ENCODE data around the gene ASB2. TPM values are rescaled to one million over a fixed set of nuclear protein-coding genes. Genes with fewer than 3 reads are reported as not detected.

ASB2 gene
- total RNA-seq, 1 donor from 2014 or later, result not detected

DNA sequence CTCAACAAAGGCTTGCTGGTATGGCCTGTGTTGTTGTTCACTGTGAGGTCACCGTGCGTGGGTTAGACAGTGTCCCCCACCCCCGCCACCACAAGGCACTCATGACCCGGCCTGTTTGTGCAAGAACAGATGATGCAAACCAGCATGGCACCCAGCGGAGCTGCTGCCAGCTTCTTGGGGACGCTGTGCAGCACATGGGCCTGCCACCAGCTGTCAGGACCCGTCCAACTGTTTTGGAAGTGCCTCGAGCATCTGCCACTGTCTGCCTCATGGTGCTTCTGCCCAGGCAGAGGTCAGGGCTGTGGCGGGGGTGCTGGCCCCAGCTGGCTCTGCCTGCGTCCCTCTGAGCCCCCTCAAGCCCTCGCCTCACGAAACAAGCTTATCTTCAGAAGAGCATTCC, 1.5 kb downstream of the ASB2 start:
- Mint-ChIP-seq H3K9me3 (ENCODE audit: low read depth) (no peaks in the 10 kb centered on the region), H3K4me1 (ENCODE audit: low read depth) (no peaks in the 10 kb centered on the region), H3K27ac (no peak overlapping the region), H3K27me3 (peaks cover 32% of the 10 kb centered on the region), H3K36me3 (ENCODE audit: insufficient read depth) (no peaks in the 10 kb centered on the region), H3K4me3 (ENCODE audit: low read depth) (no peak overlapping the region)
- TF ChIP-seq, protein P1, sequence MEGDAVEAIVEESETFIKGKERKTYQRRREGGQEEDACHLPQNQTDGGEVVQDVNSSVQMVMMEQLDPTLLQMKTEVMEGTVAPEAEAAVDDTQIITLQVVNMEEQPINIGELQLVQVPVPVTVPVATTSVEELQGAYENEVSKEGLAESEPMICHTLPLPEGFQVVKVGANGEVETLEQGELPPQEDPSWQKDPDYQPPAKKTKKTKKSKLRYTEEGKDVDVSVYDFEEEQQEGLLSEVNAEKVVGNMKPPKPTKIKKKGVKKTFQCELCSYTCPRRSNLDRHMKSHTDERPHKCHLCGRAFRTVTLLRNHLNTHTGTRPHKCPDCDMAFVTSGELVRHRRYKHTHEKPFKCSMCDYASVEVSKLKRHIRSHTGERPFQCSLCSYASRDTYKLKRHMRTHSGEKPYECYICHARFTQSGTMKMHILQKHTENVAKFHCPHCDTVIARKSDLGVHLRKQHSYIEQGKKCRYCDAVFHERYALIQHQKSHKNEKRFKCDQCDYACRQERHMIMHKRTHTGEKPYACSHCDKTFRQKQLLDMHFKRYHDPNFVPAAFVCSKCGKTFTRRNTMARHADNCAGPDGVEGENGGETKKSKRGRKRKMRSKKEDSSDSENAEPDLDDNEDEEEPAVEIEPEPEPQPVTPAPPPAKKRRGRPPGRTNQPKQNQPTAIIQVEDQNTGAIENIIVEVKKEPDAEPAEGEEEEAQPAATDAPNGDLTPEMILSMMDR (IDR thresholded peaks at IDR 0.05; ENCODE audit: unreplicated experiment), result no peak
- no peak for DNase-seq (ENCODE audit: low spot score, unreplicated experiment)

DNA sequence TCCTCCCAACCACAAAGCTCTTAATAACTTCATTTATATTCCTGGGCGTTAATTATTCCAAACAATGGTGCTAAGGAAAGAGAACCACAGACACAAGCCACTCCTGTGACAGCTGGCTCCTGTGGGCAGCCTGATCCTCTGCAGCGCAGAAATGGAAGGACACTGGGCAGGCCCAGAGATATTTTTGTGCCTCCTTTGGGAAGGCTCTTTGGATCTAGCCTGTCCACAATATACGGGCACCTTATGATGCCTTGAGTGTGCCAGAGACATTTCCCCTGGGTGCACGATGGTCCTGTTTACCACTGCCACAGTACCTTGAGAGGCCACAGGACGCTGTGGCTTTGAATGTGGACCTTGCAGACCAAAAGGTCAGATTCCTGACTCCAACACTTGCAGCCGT, 2.1 kb downstream of the ASB2 start:
- no peak for DNase-seq (ENCODE audit: low spot score, unreplicated experiment)
- Mint-ChIP-seq H3K36me3 (ENCODE audit: insufficient read depth) (no peaks in the 10 kb centered on the region), H3K4me1 (ENCODE audit: low read depth) (no peaks in the 10 kb centered on the region), H3K9me3 (ENCODE audit: low read depth) (no peaks in the 10 kb centered on the region), H3K4me3 (ENCODE audit: low read depth) (no peak overlapping the region), H3K27me3 (peaks cover 31% of the 10 kb centered on the region), H3K27ac (no peak overlapping the region)
- TF ChIP-seq, protein P1 (IDR thresholded peaks at IDR 0.05; ENCODE audit: unreplicated experiment), result no peak

DNA sequence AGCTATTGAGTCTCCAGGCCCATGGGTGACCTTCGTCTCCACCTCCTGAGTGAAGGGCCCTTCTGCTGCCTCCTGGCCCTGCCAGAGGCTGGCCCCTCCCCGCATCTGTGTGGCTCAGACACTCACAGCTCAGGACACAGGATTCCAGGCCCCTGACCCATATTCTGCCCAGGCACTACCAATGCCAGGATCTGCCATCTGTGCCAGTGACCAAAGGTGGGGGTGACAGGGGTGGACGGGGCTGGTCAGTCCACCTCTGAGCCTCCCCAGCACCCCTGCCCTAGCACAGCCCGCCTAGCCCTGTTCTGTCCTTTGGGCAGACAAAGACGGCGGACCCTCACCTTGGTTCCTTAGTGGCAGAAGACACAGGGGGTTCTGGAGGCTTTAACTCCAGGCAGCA, 2.8 kb downstream of the ASB2 start:
- no peaks in the 10 kb centered on the region for H3K9me3 Mint-ChIP-seq (ENCODE audit: low read depth)
- TF ChIP-seq, protein P1 (IDR thresholded peaks at IDR 0.05; ENCODE audit: unreplicated experiment), result no peak
- no peaks in the 10 kb centered on the region for H3K36me3 Mint-ChIP-seq (ENCODE audit: insufficient read depth)
- H3K27me3 Mint-ChIP-seq, result peaks cover 35% of the 10 kb centered on the region
- H3K4me3 Mint-ChIP-seq (ENCODE audit: low read depth), result no peak overlapping the region
- H3K27ac Mint-ChIP-seq, result no peak overlapping the region
- H3K4me1 Mint-ChIP-seq (ENCODE audit: low read depth), result no peaks in the 10 kb centered on the region
- no peak for DNase-seq (ENCODE audit: low spot score, unreplicated experiment)

DNA sequence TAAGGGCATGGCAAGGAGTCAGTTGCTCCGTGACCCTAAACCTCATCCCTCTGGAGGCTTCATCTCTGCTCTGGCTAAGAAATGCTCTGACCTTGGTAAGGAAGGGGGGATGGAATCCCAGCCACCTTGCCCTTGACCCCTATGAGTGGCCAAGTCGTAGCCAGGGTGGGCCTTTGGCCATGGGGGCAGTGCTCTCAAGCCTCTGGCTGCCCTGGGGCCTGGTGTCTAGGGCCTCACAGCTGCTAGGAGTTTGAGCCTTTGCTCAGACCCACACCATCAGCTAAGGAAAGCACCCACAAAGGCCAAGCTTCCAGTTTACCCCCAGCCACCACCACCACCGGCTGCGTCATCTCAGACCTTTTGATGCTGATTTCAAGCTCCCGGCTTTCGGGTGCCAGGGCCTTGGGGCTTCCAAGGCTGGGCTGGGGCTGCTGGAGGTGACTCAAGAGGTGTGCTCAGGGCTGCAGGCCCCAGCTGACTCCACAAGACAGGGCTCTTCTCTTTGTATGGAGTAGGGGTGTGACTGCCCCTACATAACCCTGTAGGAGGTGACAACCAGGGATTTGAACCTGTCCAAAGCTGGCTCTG, 3.7 kb downstream of the ASB2 start:
- no peak overlapping the region for H3K27ac Mint-ChIP-seq
- no peaks in the 10 kb centered on the region for H3K9me3 Mint-ChIP-seq (ENCODE audit: low read depth)
- no peak for DNase-seq (ENCODE audit: low spot score, unreplicated experiment)
- no peak overlapping the region for H3K4me3 Mint-ChIP-seq (ENCODE audit: low read depth)
- no peaks in the 10 kb centered on the region for H3K36me3 Mint-ChIP-seq (ENCODE audit: insufficient read depth)
- H3K4me1 Mint-ChIP-seq (ENCODE audit: low read depth), result no peaks in the 10 kb centered on the region
- TF ChIP-seq, protein P1 (IDR thresholded peaks at IDR 0.05; ENCODE audit: unreplicated experiment), result no peak
- peaks cover 37% of the 10 kb centered on the region for H3K27me3 Mint-ChIP-seq

DNA sequence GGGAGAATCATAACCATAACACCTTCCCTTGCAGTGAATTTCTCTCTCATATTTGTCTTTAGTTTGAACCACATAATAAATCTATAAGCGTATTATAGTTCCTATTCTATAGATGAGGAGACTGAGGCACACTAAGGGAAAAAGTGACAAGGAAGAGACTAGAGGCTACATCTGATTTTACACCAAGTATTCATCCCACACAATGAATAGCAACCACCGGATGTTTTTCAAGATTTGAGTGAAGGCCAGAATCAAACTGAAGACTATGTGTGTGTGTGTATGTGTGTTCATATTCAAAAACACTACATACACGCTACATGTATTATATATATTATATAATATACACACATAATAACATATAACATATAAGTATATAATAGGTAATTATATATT, 4.7 kb downstream of the ASB2 start:
- H3K27me3 Mint-ChIP-seq, result peaks cover 33% of the 10 kb centered on the region

More for the DNA sequence above, 4.7 kb downstream of the ASB2 start:
- H3K9me3 Mint-ChIP-seq (ENCODE audit: low read depth), result no peaks in the 10 kb centered on the region
- no peak for DNase-seq (ENCODE audit: low spot score, unreplicated experiment)
- no peaks in the 10 kb centered on the region for H3K36me3 Mint-ChIP-seq (ENCODE audit: insufficient read depth)
- H3K4me1 Mint-ChIP-seq (ENCODE audit: low read depth), result no peaks in the 10 kb centered on the region
- no peak overlapping the region for H3K27ac Mint-ChIP-seq
- H3K4me3 Mint-ChIP-seq (ENCODE audit: low read depth), result no peak overlapping the region
- TF ChIP-seq, protein P1 (IDR thresholded peaks at IDR 0.05; ENCODE audit: unreplicated experiment), result no peak

Data from progenitor cell of endocrine pancreas (in vitro differentiated cells).